Measurements from ENCODE around the gene FLYWCH1. TPM values are rescaled to one million over a fixed set of nuclear protein-coding genes. Genes with fewer than 3 reads are reported as not detected.

The FLYWCH1 gene
- total RNA-seq, 2 experiments from 2014 or later: 26.1 to 61.9 TPM

DNA sequence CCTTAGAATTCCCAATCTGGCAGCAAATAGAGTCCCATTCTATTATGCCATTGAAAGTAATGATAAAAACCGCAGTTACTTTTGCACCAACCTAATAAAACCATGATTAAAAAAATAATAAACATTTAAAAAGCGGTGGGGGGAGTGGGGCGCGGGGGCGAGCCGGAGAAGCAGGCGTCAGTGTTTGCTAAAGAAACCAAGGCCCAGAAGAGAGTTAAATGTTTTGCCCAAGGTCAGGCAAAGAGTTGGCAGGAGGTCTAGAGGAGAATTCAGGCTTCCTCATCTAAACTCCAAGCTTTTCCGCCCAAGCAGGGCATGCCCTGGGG lies 44.1 kb upstream of the FLYWCH1 start:
- peak overlapping the region; percentile 81 for H2AFZ ChIP-seq (ENCODE audit: low read length)
- no peak for DNase-seq (ENCODE audit: low spot score)
- intact Hi-C loops (cut with micrococcal nuclease; ENCODE audit: unreplicated experiment): no loop called here
- no peaks in the 10 kb centered on the region for H3K79me2 ChIP-seq (ENCODE audit: insufficient read depth, low read depth, low read length)
- no peaks in the 10 kb centered on the region for H4K20me1 ChIP-seq (ENCODE audit: insufficient read depth, low read length)
- H3K9me2 ChIP-seq (ENCODE audit: insufficient read depth, low read length): no peaks in the 10 kb centered on the region
- H3K4me1 ChIP-seq (ENCODE audit: insufficient read depth, low read length, poor library complexity, severe bottlenecking): peaks cover 7% of the 10 kb centered on the region
- ChIA-PET CTCF (ENCODE audit: unreplicated experiment) (interaction anchor here (0.5 to 0.9 kb wide), 6 partner anchors 15 to 161 kb away, joined by 3 to 10 read pairs (median 4); partner anchors contain the start of gene FLYWCH2), POLR2A (interaction anchor here (1.0 to 1.4 kb wide), 5 partner anchors 15 to 46 kb away, joined by 3 to 9 read pairs (median 4); partner anchors contain the start of genes FLYWCH1 and FLYWCH2)
- H3K4me3 ChIP-seq (ENCODE audit: low read depth, low read length, poor library complexity, severe bottlenecking): peak overlapping the region; percentile 70
- no peak for TF ChIP-seq EZH2phosphoT487 (IDR thresholded peaks at IDR 0.05; ENCODE audit: borderline replicate concordance, low read depth, low read length)
- TF ChIP-seq, protein P1, sequence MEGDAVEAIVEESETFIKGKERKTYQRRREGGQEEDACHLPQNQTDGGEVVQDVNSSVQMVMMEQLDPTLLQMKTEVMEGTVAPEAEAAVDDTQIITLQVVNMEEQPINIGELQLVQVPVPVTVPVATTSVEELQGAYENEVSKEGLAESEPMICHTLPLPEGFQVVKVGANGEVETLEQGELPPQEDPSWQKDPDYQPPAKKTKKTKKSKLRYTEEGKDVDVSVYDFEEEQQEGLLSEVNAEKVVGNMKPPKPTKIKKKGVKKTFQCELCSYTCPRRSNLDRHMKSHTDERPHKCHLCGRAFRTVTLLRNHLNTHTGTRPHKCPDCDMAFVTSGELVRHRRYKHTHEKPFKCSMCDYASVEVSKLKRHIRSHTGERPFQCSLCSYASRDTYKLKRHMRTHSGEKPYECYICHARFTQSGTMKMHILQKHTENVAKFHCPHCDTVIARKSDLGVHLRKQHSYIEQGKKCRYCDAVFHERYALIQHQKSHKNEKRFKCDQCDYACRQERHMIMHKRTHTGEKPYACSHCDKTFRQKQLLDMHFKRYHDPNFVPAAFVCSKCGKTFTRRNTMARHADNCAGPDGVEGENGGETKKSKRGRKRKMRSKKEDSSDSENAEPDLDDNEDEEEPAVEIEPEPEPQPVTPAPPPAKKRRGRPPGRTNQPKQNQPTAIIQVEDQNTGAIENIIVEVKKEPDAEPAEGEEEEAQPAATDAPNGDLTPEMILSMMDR (conservative IDR thresholded peaks at IDR 0.05; ENCODE audit: low read length): no peak
- no peaks in the 10 kb centered on the region for H3K36me3 ChIP-seq (ENCODE audit: insufficient read depth, low read length)
- H3K9me3 ChIP-seq (ENCODE audit: low read length): no peaks in the 10 kb centered on the region
- H3K4me2 ChIP-seq (ENCODE audit: low read length): peak overlapping the region; percentile 76
- peak overlapping the region; percentile 68 for H3K27ac ChIP-seq (ENCODE audit: low read depth, low read length, poor library complexity, severe bottlenecking)
- BruUV-seq (replicated peaks): TSS peak; percentile 99

DNA sequence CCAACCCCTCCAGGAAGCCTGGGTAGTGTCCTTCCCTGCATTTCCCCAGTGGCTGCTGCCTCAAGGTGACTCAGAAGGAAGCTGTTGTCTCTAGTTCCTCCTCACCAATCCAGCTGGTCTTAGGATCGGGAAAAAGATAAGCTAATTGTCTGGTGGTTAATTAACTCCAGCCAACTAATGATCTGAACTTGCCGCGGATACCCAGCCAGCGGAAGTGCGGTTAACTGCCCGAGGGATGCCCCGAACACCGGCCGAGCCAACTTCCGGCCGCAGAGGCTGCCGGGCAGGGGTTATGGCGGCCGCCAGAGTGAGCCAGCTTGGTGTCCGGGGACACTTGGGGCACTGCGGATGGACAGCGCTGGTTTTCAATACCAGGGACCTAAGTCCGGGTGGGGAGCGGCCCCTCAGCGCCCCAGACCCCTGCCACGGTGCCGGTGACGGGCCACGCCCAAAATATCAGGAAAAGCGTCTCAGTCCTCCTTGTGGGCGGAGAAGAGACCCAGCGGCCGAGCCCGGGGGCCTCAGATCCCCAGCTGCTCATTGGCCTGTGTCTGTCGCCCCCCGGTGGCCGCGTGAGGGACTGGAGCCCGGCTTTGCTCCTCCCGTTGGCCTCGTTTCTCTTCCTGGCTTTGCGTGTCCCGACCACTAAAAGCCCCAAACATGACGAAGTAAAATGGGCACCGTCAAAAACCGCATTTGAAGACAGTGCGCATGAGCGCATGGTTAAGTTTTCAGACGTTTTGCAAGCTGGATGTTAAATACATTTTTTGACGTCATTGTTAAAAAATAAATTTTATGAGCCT lies 43.5 kb upstream of the FLYWCH1 start:
- H3K79me2 ChIP-seq (ENCODE audit: insufficient read depth, low read depth, low read length): no peaks in the 10 kb centered on the region
- H3K36me3 ChIP-seq (ENCODE audit: insufficient read depth, low read length): no peaks in the 10 kb centered on the region
- peak overlapping the region; percentile 81 for H2AFZ ChIP-seq (ENCODE audit: low read length)
- ChIA-PET POLR2A (interaction anchor here (1.0 to 1.4 kb wide), 5 partner anchors 14 to 45 kb away, joined by 3 to 9 read pairs (median 4); partner anchors contain the start of genes FLYWCH1 and FLYWCH2), CTCF (ENCODE audit: unreplicated experiment) (interaction anchor here (0.5 to 0.9 kb wide), 6 partner anchors 15 to 160 kb away, joined by 3 to 10 read pairs (median 4); partner anchors contain the start of gene FLYWCH2)
- peak overlapping the region; percentile 70 for H3K4me3 ChIP-seq (ENCODE audit: low read depth, low read length, poor library complexity, severe bottlenecking)
- H3K4me2 ChIP-seq (ENCODE audit: low read length): peak overlapping the region; percentile 76
- H3K9me3 ChIP-seq (ENCODE audit: low read length): no peaks in the 10 kb centered on the region
- TF ChIP-seq, protein P1 (conservative IDR thresholded peaks at IDR 0.05; ENCODE audit: low read length): peak; percentile 93
- TF ChIP-seq EZH2phosphoT487 (IDR thresholded peaks at IDR 0.05; ENCODE audit: borderline replicate concordance, low read depth, low read length): no peak
- no peaks in the 10 kb centered on the region for H3K9me2 ChIP-seq (ENCODE audit: insufficient read depth, low read length)
- no peaks in the 10 kb centered on the region for H4K20me1 ChIP-seq (ENCODE audit: insufficient read depth, low read length)
- peaks cover 7% of the 10 kb centered on the region for H3K4me1 ChIP-seq (ENCODE audit: insufficient read depth, low read length, poor library complexity, severe bottlenecking)
- H3K27ac ChIP-seq (ENCODE audit: low read depth, low read length, poor library complexity, severe bottlenecking): peak overlapping the region; percentile 68
- TSS peak; percentile 84 for BruUV-seq (replicated peaks)
- peak; percentile 92 for DNase-seq (ENCODE audit: low spot score)
- intact Hi-C loops (cut with micrococcal nuclease; ENCODE audit: unreplicated experiment): loop anchor here (1.0 to 2.0 kb wide), 4 partner anchors 29 to 116 kb away; partner anchors contain the start of genes FLYWCH1 and SRRM2

DNA sequence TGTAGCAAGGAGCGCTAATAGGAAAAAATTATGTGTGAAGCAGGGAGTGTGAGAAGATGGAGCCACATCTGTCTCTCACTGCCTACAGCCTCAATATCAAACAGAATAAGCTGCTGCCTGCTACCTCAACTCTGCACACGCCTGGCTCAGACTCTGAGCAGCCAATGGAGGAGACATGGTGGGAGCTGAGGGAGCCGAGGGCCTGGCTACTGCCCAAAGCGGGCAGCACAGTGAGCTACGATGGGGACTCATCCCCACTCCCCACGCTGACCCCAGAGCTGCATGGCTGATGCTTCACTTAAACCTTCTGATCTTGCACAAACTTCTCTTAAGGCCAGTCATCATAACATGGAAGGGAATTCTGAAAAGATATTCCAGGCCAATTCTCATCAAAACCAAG lies 39.8 kb upstream of the FLYWCH1 start:
- intact Hi-C loops (cut with micrococcal nuclease; ENCODE audit: unreplicated experiment): no loop called here
- no peak for DNase-seq (ENCODE audit: low spot score)
- Histone ChIP-seq H3K4me3 (ENCODE audit: low read depth, low read length, poor library complexity, severe bottlenecking) (no peak overlapping the region), H4K20me1 (ENCODE audit: insufficient read depth, low read length) (no peaks in the 10 kb centered on the region), H3K9me3 (ENCODE audit: low read length) (no peaks in the 10 kb centered on the region), H3K79me2 (ENCODE audit: insufficient read depth, low read depth, low read length) (no peaks in the 10 kb centered on the region), H3K27ac (ENCODE audit: low read depth, low read length, poor library complexity, severe bottlenecking) (no peak overlapping the region), H2AFZ (ENCODE audit: low read length) (no peak overlapping the region), H3K9me2 (ENCODE audit: insufficient read depth, low read length) (no peaks in the 10 kb centered on the region), H3K4me1 (ENCODE audit: insufficient read depth, low read length, poor library complexity, severe bottlenecking) (peaks cover 7% of the 10 kb centered on the region), H3K4me2 (ENCODE audit: low read length) (no peak overlapping the region), H3K36me3 (ENCODE audit: insufficient read depth, low read length) (no peaks in the 10 kb centered on the region)
- TF ChIP-seq, protein P1 (conservative IDR thresholded peaks at IDR 0.05; ENCODE audit: low read length): no peak
- no peak for TF ChIP-seq EZH2phosphoT487 (IDR thresholded peaks at IDR 0.05; ENCODE audit: borderline replicate concordance, low read depth, low read length)
- ChIA-PET POLR2A (interaction anchor here (0.6 kb wide), 2 partner anchors 15 to 156 kb away, joined by 4 to 8 read pairs; no protein-coding TSS in a partner anchor), CTCF (ENCODE audit: unreplicated experiment) (no interaction called here)
- no TSS peak for BruUV-seq (replicated peaks)

Data from OCI-LY7 (cell line).